MCF 10A (cell line): ENCODE results near the gene CDH24. TPM values are rescaled to one million over a fixed set of nuclear protein-coding genes. Genes with fewer than 3 reads are reported as not detected.
A peak's percentile ranks its signal among the peaks of the same experiment; 100 is the strongest.

ENCODE experiments used
- Bru-seq: library from RNA; stranded (reverse); fragments of 400-500 nt; gene quantifications from one replicate; lab custom pipeline; 2021; lab: Mats Ljungman, UMichigan
- BruChase-seq, 2 experiments: library from RNA; stranded (reverse); fragments of 400-500 nt; gene quantifications; one replicate each; lab custom pipeline; 2021; lab: Mats Ljungman, UMichigan
- BruUV-seq: library from RNA; stranded (reverse); fragments of 400-500 nt; replicated peaks from 2 replicates; lab custom pipeline; 2021; lab: Mats Ljungman, UMichigan
- CTCF ChIA-PET: fragments of 300-600 bp; sonication (Branson Sonifier 250); formaldehyde crosslinking; extraction: SDS; loops from one replicate; lab custom pipeline; 2021; ENCODE audit warnings: antibody characterized with exemption, inconsistent platforms; lab: Yijun Ruan, JAX
- POLR2A ChIA-PET: fragments of 300-600, 350-650 bp; sonication (Branson Sonifier 250); formaldehyde crosslinking; extraction: SDS; loops from one replicate; lab custom pipeline; 2020; ENCODE audit warnings: antibody characterized with exemption, inconsistent platforms; lab: Yijun Ruan, JAX
- DNase-seq: peaks from one replicate; pipeline ENCODE4 v3.0.0-alpha.2; 2018; ENCODE audit not compliant: unreplicated experiment
- H3K27ac Mint-ChIP-seq: one replicate; pipeline ENCODE4 v1.8.0; 2022; ENCODE audit warnings: mild to moderate bottlenecking, low read depth, mixed read lengths; ENCODE audit not compliant: unreplicated experiment
- H3K27me3 Mint-ChIP-seq: one replicate; pipeline ENCODE4 v1.8.0; 2022; ENCODE audit warnings: mixed read lengths; ENCODE audit not compliant: insufficient read depth, unreplicated experiment
- H3K36me3 Mint-ChIP-seq: one replicate; pipeline ENCODE4 v1.8.0; 2022; ENCODE audit warnings: mild to moderate bottlenecking, moderate library complexity, mixed read lengths; ENCODE audit not compliant: insufficient read depth, unreplicated experiment
- H3K4me1 Mint-ChIP-seq: one replicate; pipeline ENCODE4 v1.8.0; 2022; ENCODE audit warnings: mixed read lengths; ENCODE audit not compliant: insufficient read depth, unreplicated experiment
- H3K4me3 Mint-ChIP-seq: one replicate; pipeline ENCODE4 v1.8.0; 2022; ENCODE audit warnings: mild to moderate bottlenecking, moderate library complexity, mixed read lengths; ENCODE audit not compliant: unreplicated experiment
- H3K9me3 Mint-ChIP-seq: one replicate; pipeline ENCODE4 v1.8.0; 2022; ENCODE audit warnings: mixed read lengths; ENCODE audit not compliant: unreplicated experiment
- intact Hi-C: fragments of 100-400 bp; cut with micrococcal nuclease; formaldehyde crosslinking; loops from 2 replicates; pipeline ENCODE4 v1.14.1; 2022
- long read RNA-seq: library from polyadenylated mRNA; stranded (forward); transcript quantifications from one replicate; pipeline ENCODE4 v2.0.0, GENCODE V29; 2022
- total RNA-seq: library from RNA; stranded (reverse); gene quantifications from 2 replicates; pipeline ENCODE4 v1.2.3, GENCODE V29; 2022
- TF ChIP-seq, protein P1 (sequence below): fragments of 200-600 bp; IDR thresholded peaks from one replicate; pipeline ENCODE4 v1.8.0; 2022; ENCODE audit warnings: antibody characterized with exemption, mild to moderate bottlenecking; ENCODE audit not compliant: unreplicated experiment

CDH24 gene, protein sequence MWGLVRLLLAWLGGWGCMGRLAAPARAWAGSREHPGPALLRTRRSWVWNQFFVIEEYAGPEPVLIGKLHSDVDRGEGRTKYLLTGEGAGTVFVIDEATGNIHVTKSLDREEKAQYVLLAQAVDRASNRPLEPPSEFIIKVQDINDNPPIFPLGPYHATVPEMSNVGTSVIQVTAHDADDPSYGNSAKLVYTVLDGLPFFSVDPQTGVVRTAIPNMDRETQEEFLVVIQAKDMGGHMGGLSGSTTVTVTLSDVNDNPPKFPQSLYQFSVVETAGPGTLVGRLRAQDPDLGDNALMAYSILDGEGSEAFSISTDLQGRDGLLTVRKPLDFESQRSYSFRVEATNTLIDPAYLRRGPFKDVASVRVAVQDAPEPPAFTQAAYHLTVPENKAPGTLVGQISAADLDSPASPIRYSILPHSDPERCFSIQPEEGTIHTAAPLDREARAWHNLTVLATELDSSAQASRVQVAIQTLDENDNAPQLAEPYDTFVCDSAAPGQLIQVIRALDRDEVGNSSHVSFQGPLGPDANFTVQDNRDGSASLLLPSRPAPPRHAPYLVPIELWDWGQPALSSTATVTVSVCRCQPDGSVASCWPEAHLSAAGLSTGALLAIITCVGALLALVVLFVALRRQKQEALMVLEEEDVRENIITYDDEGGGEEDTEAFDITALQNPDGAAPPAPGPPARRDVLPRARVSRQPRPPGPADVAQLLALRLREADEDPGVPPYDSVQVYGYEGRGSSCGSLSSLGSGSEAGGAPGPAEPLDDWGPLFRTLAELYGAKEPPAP
- total RNA-seq: 2.6 and 4.9 TPM in 2 replicates
- Bru-seq, nascent RNA: percentile 27 among the genes with signal in this experiment
- percentile 39 among the genes with signal in this experiment for BruChase-seq, experiment 1, labeled RNA remaining after a 6-hour chase
- BruChase-seq, experiment 2, labeled RNA remaining after a 2-hour chase: percentile 31 among the genes with signal in this experiment
- long read RNA-seq, partial matches to known transcripts: 0 of 1 reads
- long read RNA-seq, other reads (novel, unspliced or antisense): 1 of 1 reads

DNA sequence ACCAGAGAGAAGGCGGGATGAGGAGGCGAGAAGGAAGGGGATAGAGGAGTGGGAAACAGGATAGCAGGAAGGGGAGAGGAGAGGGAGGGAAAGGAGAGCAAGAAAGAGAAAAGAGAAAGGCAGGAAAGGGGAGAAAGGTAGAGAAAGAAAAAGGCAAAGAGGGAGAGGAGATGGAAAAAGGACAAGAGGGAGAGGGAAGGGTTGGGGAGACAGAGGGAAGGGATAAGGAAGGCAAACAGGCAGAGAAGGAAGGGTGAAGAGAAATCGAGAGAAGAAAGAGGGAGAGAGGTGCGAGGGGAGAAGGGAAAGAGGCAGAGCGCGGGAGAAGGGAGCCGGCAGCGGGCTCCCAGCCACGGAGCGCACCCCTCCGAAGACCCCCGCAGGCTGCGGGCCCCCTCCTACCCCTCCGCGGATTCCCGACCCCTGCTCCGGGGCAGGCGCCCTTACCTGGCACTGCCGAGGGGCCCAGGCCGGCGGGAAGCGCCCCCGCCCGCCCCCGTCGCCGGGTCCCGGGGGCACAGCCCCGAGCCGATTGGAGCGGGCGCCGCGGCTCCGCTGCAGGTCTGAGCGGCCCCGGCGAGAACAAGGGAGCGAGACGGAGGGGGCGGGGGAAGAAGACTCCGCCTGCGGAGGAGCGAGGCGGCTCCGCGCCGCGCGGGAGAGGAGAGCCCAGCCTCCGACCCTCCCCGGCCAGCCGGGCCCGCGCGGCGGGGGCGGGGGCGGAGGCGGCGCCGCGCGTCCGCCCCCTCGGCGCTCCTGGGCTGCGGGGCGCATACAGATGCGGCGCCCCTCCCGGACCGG, at the start of gene CDH24:
CDH24 (minus strand) TSS at position 565 of the 801 bp plus-strand sequence. CDS start 1,787 bp downstream, outside the sequence.
- peaks cover 52% of the 10 kb centered on the region for H3K36me3 Mint-ChIP-seq
- DNase-seq: peak; percentile 72
- peaks cover 31% of the 10 kb centered on the region for H3K4me1 Mint-ChIP-seq
- H3K27me3 Mint-ChIP-seq: no peaks in the 10 kb centered on the region
- ChIA-PET CTCF (interaction anchor here (0.6 to 16.3 kb wide), 37 partner anchors 8 to 501 kb away, joined by 3 to 620 read pairs (median 5); partner anchors contain the start of genes ACIN1, AJUBA, C14orf119 and HAUS4), POLR2A (interaction anchor here (0.6 to 7.7 kb wide), 14 partner anchors 11 to 500 kb away, joined by 3 to 133 read pairs (median 8); partner anchors contain the start of genes ACIN1, AJUBA, C14orf119 and PRMT5)
- H3K9me3 Mint-ChIP-seq: no peaks in the 10 kb centered on the region
- intact Hi-C loops: loop anchor here (1.0 to 5.0 kb wide), 2 partner anchors 52 to 235 kb away; no protein-coding TSS in a partner anchor
- H3K27ac Mint-ChIP-seq: peak within 1 kb of the TSS; percentile 63
- TF ChIP-seq, protein P1, sequence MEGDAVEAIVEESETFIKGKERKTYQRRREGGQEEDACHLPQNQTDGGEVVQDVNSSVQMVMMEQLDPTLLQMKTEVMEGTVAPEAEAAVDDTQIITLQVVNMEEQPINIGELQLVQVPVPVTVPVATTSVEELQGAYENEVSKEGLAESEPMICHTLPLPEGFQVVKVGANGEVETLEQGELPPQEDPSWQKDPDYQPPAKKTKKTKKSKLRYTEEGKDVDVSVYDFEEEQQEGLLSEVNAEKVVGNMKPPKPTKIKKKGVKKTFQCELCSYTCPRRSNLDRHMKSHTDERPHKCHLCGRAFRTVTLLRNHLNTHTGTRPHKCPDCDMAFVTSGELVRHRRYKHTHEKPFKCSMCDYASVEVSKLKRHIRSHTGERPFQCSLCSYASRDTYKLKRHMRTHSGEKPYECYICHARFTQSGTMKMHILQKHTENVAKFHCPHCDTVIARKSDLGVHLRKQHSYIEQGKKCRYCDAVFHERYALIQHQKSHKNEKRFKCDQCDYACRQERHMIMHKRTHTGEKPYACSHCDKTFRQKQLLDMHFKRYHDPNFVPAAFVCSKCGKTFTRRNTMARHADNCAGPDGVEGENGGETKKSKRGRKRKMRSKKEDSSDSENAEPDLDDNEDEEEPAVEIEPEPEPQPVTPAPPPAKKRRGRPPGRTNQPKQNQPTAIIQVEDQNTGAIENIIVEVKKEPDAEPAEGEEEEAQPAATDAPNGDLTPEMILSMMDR: no peak
- no TSS peak for BruUV-seq
- peak within 1 kb of the TSS; percentile 83 for H3K4me3 Mint-ChIP-seq

DNA sequence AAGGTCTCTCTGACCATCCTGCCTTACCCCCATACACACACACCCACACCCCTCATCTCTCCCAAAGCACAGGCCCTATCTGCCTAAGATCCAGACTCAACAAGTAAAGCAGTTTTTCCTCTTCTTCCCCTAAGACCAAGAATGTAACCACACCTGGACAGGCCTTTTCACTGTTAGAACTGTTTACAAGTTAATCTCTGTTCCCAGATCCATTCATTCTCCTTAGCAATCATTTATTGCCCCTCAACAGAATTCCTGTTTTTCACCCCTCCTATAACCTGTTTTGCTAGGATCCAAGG, 49.4 kb upstream of the CDH24 start:
- H3K27me3 Mint-ChIP-seq: no peaks in the 10 kb centered on the region
- POLR2A ChIA-PET: interaction anchor here (1.2 kb wide), 1 partner anchor 11 kb away, joined by 3 read pairs; the partner anchor contains the start of gene C14orf119
- H3K4me1 Mint-ChIP-seq: no peaks in the 10 kb centered on the region
- H3K9me3 Mint-ChIP-seq: no peaks in the 10 kb centered on the region
- H3K4me3 Mint-ChIP-seq: no peak overlapping the region
- intact Hi-C loops: no loop called here
- TF ChIP-seq, protein P1: no peak
- H3K27ac Mint-ChIP-seq: no peak overlapping the region
- peaks cover 6% of the 10 kb centered on the region for H3K36me3 Mint-ChIP-seq
- DNase-seq: no peak
- CTCF ChIA-PET: no interaction called here
- no TSS peak for BruUV-seq

DNA sequence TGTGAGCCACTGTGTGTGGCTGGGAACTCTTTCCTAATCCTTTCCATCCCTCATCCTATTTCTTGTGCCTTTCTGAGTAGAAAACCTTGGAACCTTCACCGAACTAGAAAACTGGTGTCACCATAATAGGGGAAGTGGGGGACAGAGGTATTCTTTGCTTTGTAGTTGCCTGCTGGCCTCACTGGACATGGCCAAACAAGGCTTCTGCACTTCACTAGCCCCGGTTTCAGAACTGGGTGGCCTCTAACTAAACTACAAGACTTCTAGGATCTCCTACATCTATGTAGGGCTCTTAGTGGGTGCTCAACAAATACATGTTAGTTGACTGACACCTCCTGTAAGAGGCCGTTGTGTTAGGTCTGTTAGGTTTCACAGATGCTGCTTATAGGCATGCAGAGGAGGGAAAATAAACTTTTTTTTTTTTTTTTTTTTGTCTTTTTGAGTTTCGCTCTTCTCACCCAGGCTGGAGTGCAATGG, 48.1 kb upstream of the CDH24 start:
- BruUV-seq: no TSS peak
- H3K9me3 Mint-ChIP-seq: no peaks in the 10 kb centered on the region
- ChIA-PET CTCF (no interaction called here), POLR2A (no interaction called here)
- no peak for DNase-seq
- H3K36me3 Mint-ChIP-seq: peaks cover 8% of the 10 kb centered on the region
- intact Hi-C loops: no loop called here
- no peaks in the 10 kb centered on the region for H3K27me3 Mint-ChIP-seq
- H3K4me1 Mint-ChIP-seq: no peaks in the 10 kb centered on the region
- TF ChIP-seq, protein P1: no peak
- no peak overlapping the region for H3K27ac Mint-ChIP-seq
- no peak overlapping the region for H3K4me3 Mint-ChIP-seq
